Measurements from ENCODE around the gene DPM2.

The DPM2 gene

DNA sequence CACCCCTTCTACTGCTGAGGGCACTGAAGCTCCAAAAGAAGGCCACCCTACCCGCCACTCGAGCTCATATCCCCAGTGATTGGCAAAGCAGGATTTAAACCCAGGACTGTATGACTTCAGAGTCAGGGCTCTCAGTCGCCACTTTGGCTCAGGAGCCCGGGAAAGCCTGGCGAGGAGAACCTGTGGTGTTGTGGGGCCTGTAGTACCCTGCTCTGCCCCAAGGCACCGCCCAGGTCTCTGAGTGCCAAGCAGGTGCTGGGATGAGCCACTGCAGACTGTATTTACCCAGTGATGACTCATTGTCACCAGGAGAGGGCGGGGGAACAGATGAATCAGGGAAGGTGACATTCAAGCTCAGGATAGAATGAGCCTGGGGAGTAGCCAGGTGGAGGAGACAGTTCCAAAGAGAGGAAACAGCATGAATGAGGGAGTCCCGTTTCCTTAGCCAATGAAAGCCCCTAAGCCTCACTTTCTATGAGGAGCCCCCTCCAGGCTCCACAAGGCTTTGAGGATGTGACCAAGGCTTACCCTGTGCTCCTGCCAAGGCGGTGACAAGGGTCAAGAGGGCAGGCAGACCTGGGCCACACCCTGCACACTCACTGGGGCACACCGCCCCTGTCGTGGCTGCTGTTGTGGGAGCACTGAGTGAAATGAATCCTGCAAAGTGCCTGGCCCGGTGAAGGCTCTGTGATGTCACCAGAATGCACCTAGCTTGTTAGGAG is 17.8 kb upstream of the DPM2 start:
- DNase-seq (ENCODE audit: low spot score): no peak

DNA sequence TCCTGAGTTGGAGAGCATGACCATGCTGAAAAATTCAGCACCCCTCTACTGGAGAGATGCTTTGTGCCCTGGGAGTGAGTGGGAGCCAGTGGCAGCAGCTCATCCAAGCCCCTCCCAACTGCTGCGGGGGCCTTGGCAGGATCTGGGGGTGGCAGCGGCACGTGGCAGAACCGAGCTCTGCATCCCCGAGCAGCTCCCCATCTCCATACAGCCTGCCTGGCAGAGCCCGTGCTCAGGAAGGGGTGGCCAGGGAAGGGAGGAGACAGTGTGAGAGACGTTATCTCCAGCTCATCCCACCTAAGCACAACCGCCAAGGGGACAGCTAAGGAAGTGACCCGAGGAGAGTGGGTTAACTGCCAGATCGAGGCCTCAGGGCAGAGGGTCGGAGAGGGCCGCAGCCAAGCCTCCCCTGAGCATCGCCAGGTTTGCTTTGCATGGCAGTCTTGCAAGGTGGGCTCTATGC is 17.2 kb upstream of the DPM2 start:
- no peak for DNase-seq (ENCODE audit: low spot score)

DNA sequence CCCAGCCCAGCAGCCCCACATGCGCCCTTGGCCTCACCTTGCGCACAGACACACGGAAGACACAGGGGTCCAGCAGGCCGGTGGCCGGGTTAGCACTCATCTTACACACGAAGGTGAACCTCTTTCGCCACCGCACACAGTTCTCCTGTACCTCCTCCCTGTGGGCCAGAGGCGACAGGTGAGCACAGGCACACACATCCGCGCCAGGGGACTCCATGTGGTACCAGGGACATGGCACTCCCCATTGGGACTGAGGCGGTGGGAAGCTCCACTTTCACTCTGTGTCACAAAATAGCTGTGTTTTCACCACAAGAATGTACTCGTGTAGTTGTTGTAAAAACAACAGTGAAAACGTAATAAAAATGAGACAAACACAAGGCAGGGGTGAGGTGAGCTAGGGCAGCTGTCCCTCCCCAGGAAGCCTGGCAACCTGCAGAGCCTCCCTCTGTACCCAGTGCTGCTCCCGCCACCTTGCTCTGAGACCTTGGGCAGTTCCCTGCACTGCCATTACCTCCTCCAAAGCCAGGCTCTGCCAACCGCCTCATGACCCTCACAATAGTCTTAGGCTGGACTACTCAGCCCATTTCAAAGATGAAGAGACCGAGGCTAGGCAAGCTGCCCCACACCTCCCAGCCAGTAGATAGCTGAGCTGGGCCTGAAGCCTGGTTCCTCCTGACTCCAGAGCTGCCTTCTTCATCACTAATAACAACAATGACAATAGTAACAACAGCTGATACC is 16.3 kb upstream of the DPM2 start:
- DNase-seq (ENCODE audit: low spot score): no peak

DNA sequence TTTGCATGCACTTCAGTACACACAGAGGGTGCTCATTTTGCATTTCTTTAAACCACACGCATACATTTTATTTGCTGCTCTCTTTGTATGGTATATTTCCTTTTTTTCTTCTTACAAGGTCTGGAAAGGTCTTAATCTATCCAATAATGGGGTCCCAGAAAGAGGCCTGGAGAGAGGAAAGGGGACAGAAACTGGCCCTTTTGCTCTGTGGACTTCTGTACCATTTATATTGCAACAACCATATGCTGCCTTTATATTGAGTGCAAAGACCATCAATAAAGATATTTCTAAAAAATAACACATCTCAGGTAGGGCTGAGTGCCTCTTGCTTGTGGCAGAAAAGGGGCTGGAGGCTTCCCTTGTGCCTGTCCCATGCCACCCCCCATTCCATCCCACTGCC is 15.5 kb upstream of the DPM2 start:
- DNase-seq (ENCODE audit: low spot score): no peak

DNA sequence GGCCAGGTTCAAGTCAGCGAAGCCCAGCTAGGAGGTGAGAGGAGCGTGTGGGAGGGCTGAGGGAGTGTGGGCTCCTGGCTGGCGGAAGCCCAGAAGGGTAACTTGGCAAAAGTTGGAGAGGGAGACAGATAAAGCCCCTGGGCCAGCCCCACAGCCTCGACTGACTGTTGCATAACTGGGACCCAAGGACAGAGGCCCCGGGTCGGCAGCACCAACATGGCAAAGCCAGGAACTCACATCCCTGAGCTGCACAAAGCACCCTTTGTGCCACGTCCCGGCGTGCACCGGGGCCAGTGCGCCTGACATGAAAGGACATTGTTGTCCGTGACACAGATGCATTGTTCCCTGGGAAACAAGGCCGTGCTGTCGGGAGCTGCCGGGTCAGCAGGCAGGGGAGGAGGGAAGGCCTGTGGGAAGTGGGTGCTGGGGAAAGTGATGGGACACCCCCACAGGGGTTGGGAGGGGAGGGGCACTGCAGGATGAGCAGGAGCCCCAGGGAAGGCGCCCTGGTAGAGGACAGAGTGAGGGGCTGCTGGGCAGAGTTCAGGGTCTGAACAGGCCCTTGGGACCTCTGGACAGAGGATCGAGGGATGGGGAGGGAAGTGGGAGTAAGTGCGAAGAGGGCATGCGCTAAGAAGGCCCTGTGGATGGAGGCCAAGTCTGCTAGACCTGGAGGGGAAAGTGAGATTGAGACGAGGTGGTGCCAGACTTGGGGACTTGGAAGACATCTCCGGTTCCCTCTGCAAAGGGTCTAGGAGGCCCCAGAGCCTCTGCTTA is 13.0 kb upstream of the DPM2 start:
- no peak for DNase-seq (ENCODE audit: low spot score)

DNA sequence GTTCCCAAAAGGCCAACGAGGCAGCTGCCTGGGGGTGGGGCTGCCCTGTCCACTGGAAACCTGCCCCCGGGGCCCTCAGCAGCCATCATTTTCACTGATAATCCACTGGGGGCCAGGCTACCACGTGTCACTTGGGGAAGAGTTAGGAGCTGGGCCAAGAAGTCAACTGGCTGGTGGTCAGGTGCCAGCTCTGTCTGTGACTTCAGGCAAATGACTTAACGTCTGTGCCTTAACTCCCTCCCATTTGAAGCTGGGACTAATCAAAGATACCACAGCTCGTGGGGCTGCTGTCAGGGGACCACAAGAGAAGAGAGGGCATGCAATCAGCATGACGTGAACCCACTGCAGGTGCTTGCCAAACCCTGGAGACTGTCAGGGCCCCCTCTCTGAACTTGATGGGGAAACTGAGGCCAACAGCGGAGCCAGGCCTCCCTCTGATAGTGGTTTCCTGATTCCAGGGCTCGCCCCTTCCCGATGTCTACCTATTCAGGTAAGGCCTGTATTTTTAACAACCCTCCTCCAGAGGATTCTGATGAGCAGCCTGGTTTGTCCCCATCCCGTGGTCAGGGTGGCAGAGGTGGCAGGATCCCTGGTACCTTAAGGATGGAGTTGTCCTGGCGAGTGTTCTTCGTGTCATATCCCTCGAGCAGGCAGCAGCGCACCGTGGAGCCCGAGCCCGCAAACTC is 12.3 kb upstream of the DPM2 start:
- DNase-seq (ENCODE audit: low spot score): no peak

DNA sequence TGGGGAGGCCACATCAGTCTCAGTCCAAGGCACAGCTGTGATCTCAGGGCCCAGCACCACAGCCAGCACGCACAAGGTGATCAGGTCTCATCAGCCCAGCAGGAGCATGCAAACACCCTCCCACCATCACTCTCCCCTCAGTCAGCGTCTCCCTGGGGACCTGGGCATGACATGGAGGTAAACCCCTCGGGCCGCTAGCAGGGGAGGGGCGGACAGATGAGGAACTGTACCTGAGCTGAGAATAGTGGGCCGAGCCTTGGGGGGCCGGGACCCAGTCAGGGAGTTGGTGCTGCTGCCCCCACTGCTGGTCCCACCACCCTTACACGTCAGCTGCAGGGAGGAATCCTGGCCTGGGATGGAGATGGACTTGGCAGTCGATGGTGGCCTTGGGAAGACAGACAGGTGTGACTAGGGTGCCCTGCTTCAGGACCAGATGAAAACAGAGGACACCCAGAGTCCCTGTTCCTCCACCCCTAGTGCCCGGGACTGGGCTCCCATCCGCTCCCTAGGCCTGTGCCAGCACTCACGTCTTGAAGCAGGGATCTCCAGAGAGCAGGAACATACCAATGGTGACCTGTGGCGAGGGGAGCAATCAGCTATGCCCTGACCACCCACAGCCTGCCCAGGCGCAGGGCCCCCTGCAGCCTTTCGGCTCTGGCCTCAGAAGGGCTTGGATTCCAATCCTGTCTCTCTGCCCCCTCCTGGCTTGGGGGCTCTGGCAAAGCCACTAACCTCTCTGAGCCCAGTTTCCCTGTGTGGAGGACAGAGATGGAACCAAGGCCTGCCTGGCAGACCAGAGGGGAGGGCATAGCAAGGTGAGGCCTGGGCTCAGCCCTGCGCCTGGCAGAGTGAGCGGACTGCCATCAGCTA is 10.4 kb upstream of the DPM2 start:
- DNase-seq (ENCODE audit: low spot score): no peak

DNA sequence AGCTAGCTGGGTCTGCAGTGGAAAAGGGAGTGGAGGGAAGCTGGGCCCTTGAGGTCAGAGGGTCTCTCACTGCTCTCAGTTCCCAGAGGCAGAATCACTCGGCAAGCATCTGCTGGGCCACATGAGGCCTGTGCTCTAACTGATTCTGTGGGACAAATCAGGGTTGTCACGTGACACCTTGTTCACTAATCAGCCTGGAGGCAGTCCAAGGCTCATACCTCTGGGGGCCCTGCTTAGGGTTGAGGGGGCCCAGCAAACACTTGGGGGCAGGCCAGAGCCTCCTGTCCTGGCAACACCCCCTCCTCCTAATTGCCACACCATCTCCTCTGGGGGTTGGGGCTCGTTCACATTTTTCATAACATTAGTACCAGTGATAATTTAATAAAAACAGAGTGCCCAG is 9.1 kb upstream of the DPM2 start:
- DNase-seq (ENCODE audit: low spot score): no peak

DNA sequence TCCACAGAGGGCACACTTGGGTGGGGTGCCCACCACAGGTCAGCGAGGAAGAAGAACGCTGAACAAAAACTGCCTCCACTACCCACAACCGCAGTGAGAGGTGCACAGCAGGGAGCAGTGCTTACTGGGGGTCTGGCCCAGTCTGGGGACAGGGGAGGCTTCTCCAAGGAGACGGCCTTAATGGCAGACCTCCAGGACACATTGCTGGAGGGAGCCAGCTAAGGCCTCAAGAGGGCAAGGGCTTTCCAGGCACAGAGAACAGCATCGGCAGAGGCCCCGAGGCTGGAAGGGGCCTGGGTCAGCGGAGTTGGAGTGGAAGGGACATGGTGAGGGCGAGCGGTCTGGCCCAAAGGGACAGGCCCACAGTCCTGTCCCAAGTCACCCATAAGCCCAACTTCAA is 8.3 kb upstream of the DPM2 start:
- DNase-seq (ENCODE audit: low spot score): no peak

DNA sequence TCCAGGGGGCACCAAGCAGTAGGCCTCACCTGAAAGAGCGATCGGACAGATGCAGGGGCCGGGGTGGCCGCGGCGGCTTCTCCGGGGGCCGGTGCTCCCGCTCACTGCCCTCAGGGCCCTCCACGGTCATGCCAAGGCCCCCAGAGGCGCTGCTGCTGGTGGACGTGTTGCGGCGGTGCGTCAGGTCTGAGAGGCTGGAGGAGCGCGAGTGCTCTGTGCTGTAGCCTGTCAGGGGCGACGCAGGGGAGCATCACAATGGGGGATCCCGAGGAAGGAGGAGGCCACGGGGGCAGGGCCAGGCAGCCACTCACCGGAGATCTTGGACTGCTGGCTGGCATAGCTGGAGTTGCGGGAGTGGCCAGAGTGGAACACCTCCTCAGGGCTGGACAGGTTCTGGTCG is 7.7 kb upstream of the DPM2 start:
- DNase-seq (ENCODE audit: low spot score): no peak

DNA sequence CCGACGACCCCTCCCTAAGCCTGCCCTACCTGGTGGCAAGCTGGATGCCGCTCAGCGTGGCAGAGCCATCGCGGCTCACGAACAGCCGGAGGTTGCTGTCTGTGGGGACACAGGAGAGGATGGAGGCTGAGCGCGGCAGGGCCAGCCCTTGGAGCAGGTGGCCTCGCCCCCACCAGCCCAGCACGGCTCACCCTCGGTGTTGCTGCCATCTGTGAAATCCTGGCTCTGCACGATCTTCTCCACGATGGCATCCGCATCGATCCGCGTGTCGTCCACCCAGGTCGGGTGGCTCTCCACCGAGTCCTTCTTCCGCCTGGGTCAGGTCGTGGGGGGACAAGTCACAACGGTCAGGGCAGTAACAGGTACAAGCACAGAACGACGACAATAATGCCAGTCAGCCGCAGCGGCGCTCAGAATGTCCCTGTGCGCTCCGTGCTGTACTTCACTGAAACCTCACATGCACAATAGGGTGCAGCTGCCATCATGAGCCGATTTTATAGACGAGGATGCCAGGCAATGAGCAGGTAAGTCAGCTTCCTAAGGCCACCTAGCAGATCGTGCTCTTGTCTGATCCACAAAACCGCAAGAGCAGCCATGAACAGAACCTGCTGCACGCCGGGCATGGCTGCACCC is 7.0 kb upstream of the DPM2 start:
- no peak for DNase-seq (ENCODE audit: low spot score)

DNA sequence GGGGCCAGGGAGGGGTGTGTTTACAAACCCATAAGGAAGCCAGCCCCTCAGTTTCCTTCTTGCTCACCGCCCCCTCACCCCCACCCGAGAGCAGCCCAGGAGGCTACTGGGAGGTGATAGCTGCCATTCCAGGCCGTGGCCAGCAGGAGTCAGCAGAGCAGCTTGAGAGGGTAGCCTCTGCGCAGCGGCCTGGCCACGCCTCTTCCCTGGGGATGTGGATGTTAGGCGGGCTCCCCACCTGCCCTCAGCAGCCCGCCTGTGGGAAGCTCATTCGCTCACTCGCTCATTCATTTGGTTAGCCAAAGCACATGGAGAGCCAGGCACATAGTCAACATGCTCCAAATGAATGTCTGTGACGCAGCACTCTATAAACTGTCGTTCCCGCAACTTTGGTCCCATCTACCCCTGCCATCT is 6.1 kb upstream of the DPM2 start:
- DNase-seq (ENCODE audit: low spot score): no peak

DNA sequence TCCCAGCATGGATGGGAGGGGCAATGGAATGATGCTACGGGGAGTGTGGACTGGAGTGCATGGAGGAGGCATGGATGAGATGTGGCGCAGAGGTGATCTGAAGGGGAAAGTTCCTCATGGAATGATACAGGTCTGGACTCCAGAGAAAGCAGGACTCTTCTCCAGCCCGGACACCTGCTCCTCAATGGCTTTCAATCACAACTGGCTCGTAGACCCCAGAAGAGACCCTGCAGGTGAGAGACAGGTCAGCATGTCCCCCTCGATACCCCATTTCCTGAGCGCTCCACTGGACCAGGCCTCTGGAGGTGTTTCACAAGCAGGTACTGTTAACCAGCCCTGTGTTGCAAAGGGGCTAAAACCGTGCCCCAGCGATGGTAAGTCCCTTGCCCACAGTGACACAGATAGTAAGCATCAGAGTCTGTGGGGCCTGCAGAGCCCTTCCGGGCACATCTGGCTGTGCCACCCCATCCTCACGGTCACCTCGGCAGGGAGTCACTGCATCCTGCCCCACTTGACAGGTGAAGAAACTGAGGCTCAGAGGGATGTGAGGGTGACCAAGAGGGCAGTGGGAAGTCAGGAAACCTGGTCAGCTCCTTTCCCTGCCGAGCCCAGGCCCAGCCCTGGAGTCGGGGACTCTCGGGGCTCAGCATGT is 5.5 kb upstream of the DPM2 start:
- DNase-seq (ENCODE audit: low spot score): no peak

DNA sequence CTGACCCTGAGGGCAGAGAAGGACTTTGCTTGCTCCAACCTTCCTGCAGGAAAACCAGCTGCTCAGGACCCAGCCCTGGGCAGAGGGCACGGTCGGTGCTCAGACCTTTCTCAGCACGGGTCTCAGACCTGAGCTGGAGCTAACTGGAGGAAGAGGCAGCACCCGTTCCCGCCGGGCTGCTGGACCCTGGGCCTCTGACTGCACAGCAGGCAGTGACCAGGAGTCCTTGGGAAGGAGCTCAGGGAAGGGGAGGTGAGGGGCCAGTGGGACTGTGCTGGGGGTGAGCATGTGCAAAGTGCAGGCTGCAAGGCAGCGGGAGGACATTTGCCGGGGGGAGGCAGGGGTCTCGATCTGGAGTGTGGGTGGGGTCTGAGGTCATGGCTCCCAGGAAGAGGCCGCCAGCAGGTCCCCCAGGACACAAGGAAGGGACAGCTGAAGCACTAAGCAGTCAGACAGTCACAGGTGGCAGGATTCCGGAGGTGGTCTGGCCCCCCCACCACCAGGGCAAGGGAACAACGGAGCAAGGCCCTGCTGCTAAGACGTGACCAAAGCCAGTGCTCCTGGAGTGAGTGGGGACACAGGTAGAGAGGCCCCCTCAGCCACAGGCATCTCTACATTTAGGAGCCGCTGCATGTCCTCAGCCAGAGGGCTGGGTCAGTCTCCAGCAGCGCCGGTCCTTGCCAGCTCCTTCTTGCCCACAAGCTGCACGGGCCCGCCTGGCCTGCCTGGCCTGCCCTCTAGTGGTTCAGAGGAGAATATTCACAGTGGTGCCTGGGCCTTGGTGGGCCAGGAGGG is 4.8 kb upstream of the DPM2 start:
- no peak for DNase-seq (ENCODE audit: low spot score)

DNA sequence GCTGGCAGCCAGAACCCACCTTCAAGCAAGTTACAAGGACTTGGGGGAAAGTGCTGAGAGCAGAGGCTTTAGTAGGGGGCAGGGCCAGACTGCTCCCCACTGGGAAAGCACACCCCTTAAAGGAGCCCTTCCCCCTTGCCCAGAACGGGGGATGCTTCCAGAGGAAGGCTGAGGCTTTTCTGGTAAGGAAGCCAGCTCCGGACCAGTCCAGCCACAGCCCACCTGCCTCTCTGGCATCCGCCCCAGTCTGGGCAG is 4.2 kb upstream of the DPM2 start:
- no peak for DNase-seq (ENCODE audit: low spot score)

DNA sequence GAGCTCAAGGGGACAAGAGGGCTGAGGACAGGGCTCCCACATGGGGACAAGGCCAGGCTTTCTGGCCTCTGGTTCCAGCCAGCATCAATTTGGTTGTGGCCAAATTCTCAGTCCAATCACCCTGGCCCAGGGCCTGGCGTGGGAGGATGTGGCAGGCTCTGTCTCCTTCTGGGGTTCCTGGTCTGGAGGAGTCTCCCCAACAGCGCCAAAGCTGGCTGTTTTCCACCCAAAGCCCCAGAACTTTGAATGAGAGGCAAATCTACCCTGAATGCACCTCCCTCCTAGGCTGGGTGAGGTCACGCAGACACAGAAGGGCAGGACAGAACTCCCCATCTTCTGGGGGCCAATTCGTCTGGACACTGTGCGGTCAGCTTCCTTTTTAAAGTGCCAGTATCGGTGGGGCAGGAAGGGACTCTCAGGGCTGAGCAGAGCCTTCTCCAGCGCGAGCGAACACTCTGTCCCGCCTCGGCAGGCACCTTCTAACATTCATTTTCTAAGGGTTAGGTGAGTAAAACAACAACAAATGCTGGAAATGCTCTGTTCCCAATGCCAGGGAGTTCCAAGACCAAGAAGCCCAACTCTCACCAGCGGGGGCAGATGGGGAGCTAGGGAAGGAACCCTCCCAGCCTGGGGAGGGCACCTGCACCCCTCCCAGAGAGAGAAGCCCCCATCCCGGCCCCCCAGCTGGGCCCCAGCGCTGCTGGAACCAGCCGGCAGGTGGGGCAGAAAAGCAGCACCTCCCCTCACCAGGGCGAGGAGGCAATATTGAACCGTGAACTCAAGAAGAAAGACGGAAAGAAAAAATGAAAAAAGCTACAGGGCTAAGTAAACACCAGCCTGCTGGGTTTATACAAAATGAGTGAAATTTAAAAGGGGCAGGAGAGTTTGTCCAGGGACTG is 3.7 kb upstream of the DPM2 start:
- DNase-seq (ENCODE audit: low spot score): no peak

DNA sequence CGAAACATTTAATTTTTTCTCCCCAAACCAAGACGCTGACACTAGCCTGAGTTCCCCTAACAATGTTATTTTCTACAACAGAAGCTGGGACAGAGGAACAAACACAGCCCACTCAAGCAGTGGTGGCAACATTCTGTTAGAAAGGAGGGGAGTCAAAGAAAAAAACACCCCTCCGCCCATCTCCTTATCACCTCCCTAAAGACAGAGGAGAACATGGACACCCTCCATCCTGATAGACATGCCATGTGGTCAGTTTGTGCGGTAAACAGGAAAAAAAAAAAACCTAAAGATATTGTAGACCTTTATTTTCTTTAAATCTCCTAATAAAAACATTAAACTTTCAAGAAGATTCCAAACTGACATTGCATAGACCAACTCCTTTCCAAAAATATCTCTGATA is 2.9 kb upstream of the DPM2 start:
- DNase-seq (ENCODE audit: low spot score): no peak

DNA sequence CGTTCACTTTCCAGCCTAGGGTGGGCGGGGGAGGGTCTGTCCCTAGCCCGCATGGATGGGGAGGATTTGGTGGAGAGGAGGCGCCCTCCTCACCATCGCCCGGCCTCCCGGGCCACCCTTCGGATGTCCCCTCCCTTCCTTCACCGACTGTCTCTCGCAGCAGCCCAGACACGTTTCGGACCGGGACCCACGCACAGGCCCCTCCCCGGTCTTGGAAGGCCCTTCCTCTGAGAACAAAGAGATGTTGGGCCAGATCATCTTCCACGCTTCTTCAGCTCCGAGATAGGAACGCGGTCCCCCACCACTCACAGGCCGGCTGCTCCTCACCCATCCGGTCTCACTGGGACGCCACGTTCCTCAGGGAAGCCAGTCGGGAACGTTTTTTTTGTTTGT is 640 bp upstream of the DPM2 start:
- DNase-seq (ENCODE audit: low spot score): no peak

DNA sequence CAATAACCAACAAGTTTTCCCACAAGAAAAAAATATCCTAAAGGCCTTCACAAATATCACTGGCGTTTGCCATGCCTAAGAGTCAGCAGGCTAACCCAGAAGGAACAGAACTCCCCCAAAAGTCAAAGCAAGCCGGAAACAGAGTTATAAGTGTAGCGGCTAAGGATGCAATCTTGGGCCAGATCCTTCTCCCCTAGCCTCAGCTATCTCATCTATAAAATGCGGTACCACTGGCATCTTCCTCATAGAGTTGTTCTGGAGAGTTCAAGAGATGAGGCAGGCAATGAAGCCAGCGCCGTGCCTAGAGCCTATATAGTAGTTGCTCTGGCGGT is 632 bp downstream of the DPM2 start:
- DNase-seq (ENCODE audit: low spot score): no peak

Data from left forelimb (tissue), 1 donor.